IPS DF 6.9 (cell line): ENCODE measurements around the gene IL17RD.

Experiments
- DNase-seq: peaks from one replicate; pipeline ENCODE4 v3.0.0-alpha.2; 2013; ENCODE audit warnings: low read depth, low spot score
- H3K27ac ChIP-seq: one replicate; pipeline ENCODE4 v1.5.1; 2013; ENCODE audit warnings: low read length, control low read depth
- H3K27me3 ChIP-seq: 2 replicates; pipeline ENCODE4 v1.6.1; 2013; ENCODE audit warnings: mild to moderate bottlenecking, low read length; ENCODE audit not compliant: control insufficient read depth, insufficient read depth
- H3K36me3 ChIP-seq: 2 replicates; pipeline ENCODE4 v1.6.1; 2013; ENCODE audit warnings: low read length; ENCODE audit not compliant: control insufficient read depth, insufficient read depth
- H3K4me1 ChIP-seq: 2 replicates; pipeline ENCODE4 v1.6.1; 2013; ENCODE audit warnings: low read length; ENCODE audit not compliant: control insufficient read depth, insufficient read depth
- H3K4me3 ChIP-seq: 2 replicates; pipeline ENCODE4 v1.5.1; 2013; ENCODE audit warnings: mild to moderate bottlenecking, low read length
- H3K9me3 ChIP-seq: 2 replicates; pipeline ENCODE4 v1.6.1; 2013; ENCODE audit warnings: low read length, inconsistent platforms; ENCODE audit not compliant: control insufficient read depth, insufficient read depth
- WGBS: extraction: QIAGEN DNeasy Blood & Tissue Kit; methylation state at CpG from one replicate; pipeline ENCODE4 v1.1.7; 2013; ENCODE audit warnings: mixed read lengths, missing lambda C conversion rate; ENCODE audit not compliant: insufficient read length, insufficient coverage; 5-methylcytosine and 5-hydroxymethylcytosine counted together

The IL17RD gene

DNA sequence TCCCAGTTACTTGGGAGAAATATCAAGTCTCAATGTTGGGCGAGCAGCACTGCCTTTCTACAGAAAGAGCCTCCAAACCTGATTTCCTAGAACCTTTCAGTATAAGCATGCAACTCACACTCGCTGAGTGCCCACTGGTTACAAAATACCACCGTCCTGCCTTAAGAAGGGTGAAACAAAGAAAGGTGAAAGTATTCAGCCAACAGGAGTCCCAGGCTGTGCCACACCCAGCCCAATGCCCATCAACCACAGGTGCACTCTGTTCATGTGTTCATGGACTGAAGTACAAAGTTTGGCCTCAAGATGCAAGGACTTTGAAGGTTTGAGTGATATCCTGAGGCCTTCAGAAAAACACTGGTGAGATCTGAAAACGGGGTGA, 34.0 kb downstream of the IL17RD start:
- H3K36me3 ChIP-seq: no peaks in the 10 kb centered on the region
- H3K9me3 ChIP-seq: no peaks in the 10 kb centered on the region
- no peaks in the 10 kb centered on the region for H3K27me3 ChIP-seq
- H3K4me3 ChIP-seq: no peak overlapping the region
- H3K27ac ChIP-seq: peak overlapping the region; percentile 57
- WGBS: no CpG with 5 or more reads among the region's 4 CpGs
- H3K4me1 ChIP-seq: peaks cover 17% of the 10 kb centered on the region; the same call in 1 of the 2 replicates
- no peak for DNase-seq

DNA sequence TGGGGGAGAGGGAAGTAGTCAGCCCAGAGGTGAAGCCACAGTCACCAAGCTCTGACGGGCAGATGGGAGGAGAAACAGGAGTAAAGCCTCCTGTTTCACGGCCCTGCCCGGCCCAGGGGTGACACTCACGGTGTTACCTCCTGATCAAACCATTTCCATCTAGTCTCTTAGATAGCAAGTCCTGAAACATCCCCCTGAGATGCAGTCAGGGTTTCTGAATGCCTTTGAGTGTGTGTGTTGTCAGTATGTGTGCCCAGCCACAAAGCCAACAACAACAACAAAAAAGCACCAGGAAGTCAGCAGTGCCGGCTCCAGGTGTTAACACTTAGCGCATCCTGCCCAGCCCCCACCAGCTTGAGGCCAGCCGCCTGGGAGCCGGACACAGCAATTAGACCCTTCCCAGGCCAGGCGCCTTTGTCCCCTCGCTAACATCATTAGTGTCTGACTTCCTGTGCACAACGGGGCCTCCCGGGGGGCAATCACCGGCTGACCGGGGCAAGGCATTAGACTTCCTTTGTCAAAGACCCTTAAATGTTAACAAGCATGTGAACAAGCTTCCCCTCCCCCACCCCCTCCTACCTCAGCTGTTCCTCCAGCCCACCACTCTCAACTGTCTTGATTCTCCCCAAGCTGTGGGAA, 34.5 kb downstream of the IL17RD start:
- no peak overlapping the region for H3K4me3 ChIP-seq
- H3K4me1 ChIP-seq: peaks cover 17% of the 10 kb centered on the region; the same call in 1 of the 2 replicates
- no peaks in the 10 kb centered on the region for H3K9me3 ChIP-seq
- H3K27ac ChIP-seq: peak overlapping the region; percentile 57
- H3K36me3 ChIP-seq: no peaks in the 10 kb centered on the region
- peaks cover 2% of the 10 kb centered on the region; the same call in 1 of the 2 replicates for H3K27me3 ChIP-seq
- no CpG with 5 or more reads among the region's 14 CpGs for whole genome bisulfite sequencing
- peak; percentile 96 for DNase-seq

GRCh38 chr3:57128826-57129667, 36.1 kb downstream of the IL17RD start:
- H3K27ac ChIP-seq: no peak overlapping the region
- no peak for DNase-seq
- peaks cover 13% of the 10 kb centered on the region; the same call in 1 of the 2 replicates for H3K4me1 ChIP-seq
- H3K9me3 ChIP-seq: no peaks in the 10 kb centered on the region
- peaks cover 6% of the 10 kb centered on the region; the same call in 1 of the 2 replicates for H3K27me3 ChIP-seq
- no CpG with 5 or more reads among the region's 14 CpGs for WGBS
- H3K4me3 ChIP-seq: no peak overlapping the region
- H3K36me3 ChIP-seq: no peaks in the 10 kb centered on the region

DNA sequence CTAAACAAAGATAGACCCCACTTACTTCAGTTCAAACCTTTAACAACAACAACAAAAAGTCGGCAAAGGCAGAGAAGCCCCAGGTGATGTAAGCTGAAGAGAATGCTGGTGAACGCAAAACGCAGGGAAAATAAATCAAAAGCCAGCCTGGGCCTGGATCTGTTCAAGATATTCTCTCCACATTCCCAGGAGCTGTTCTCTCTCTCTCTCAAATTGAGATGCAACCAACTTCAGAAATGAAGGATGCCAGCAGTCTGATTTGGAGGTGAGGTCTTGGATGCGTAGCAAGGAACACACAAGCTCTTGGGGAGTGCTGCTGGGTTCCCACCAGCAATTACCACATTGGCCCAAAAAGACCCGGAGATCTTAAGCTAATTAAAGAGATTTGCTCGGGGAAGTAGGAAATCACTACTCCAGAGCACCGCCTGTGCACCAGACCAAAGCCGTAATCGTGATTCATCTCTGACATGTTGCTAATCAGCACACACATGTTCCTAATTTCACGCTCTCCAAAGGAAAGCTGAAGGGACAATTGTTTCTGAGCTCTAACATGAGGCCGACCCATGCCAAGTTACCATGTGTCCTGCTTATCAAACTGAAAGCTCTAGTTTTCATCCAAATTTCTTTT, 37.1 kb downstream of the IL17RD start:
- H3K27ac ChIP-seq: no peak overlapping the region
- H3K4me3 ChIP-seq: no peak overlapping the region
- no peaks in the 10 kb centered on the region for H3K9me3 ChIP-seq
- H3K27me3 ChIP-seq: peaks cover 6% of the 10 kb centered on the region; the same call in 1 of the 2 replicates
- DNase-seq: no peak
- H3K36me3 ChIP-seq: no peaks in the 10 kb centered on the region
- H3K4me1 ChIP-seq: peaks cover 12% of the 10 kb centered on the region; the same call in 1 of the 2 replicates
- no CpG with 5 or more reads among the region's 11 CpGs for WGBS

GRCh38 chr3:57126244-57126643, 38.9 kb downstream of the IL17RD start:
- DNase-seq: peak; percentile 68
- no peak overlapping the region for H3K27ac ChIP-seq
- no CpG with 5 or more reads among the region's 4 CpGs for WGBS

DNA sequence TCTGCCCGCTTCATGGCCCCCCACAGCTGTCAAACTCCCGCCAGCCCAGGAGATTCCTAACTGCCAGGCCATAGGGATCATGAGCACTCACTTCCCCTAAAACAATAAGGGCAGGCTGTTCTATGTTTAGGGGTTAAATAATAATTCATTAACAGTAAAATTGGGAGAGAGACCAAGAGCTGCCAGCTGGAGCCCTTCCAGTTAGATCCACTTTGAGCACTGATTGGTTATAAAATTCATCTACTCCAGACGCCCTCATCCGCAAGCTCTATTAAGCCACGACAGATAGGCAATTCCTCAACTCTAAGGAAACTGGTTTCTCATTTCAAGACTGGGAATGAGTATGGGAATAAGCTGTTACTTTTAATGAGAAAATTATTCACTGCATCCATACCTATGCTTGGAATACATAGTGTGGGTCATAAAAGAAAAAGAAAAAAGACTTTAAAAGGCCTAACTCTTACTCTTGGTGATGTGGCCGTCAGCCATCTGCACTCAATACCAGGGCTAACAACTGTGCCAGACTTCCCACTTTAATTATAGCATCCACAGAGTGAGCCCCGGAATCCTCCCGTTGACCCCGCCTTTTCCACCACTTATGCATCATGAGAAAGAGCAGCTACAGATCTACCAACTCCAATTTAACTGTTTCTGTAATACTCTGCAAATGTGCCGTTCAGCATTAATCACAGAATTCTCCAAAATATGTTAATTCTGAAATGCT, 44.5 kb downstream of the IL17RD start:
- no peak overlapping the region for H3K4me3 ChIP-seq
- no peak for DNase-seq
- no CpG with 5 or more reads among the region's 10 CpGs for WGBS
- no peaks in the 10 kb centered on the region for H3K4me1 ChIP-seq
- no peaks in the 10 kb centered on the region for H3K9me3 ChIP-seq
- no peak overlapping the region for H3K27ac ChIP-seq
- no peaks in the 10 kb centered on the region for H3K36me3 ChIP-seq
- H3K27me3 ChIP-seq: peaks cover 4% of the 10 kb centered on the region; the same call in 1 of the 2 replicates

More at GRCh38 chr3:57126244-57126643, 38.9 kb downstream of the IL17RD start:
- Histone ChIP-seq H3K27me3 (peaks cover 6% of the 10 kb centered on the region; the same call in 1 of the 2 replicates), H3K9me3 (no peaks in the 10 kb centered on the region), H3K36me3 (no peaks in the 10 kb centered on the region), H3K4me1 (peaks cover 11% of the 10 kb centered on the region; the same call in 1 of the 2 replicates), H3K4me3 (no peak overlapping the region)

DNA sequence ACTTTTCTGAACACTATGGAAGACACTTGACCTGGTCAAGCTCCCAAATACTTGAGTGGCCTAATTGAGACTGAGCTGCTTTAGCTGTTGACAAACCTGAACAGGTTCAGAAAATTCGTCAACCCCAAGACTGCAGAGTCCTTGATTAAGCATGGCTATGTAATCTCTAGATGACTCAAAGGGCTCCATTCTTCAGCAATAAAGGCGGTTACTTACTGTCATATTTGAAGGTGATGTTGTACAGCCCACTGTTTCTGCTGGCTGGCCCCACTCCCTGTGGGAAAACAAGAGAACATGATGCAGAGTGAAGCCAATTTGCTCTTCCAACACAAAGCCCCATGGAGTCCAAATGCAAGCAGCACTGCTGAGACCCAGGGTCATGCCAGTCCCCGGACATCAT, 45.1 kb downstream of the IL17RD start:
- H3K27me3 ChIP-seq: no peaks in the 10 kb centered on the region; the same call in 1 of the 2 replicates
- no peaks in the 10 kb centered on the region for H3K4me1 ChIP-seq
- no peak for DNase-seq
- no CpG with 5 or more reads among the region's 3 CpGs for WGBS
- no peaks in the 10 kb centered on the region for H3K36me3 ChIP-seq
- H3K9me3 ChIP-seq: no peaks in the 10 kb centered on the region
- no peak overlapping the region for H3K4me3 ChIP-seq
- no peak overlapping the region for H3K27ac ChIP-seq

DNA sequence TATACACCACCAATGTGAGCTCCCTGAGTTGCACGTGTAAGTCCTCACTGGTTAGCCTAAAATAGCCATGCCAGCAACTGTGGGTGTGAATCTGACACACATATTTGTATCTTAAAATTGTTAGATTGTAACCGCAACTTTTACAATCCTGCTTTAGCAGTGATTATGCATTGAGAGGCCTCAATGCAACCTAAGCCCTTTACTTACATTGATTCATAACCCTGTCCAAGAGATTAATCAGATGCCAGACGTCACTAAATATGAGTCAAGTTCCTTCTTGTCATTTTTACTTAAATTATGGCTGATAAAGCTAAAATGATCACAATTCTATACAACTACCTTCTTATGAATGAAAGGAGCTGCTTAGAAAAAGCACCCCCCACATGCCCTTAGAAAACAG, 46.9 kb downstream of the IL17RD start:
- H3K4me3 ChIP-seq: no peak overlapping the region
- no peak for DNase-seq
- no peaks in the 10 kb centered on the region for H3K4me1 ChIP-seq
- no peak overlapping the region for H3K27ac ChIP-seq
- no peaks in the 10 kb centered on the region for H3K9me3 ChIP-seq
- no peaks in the 10 kb centered on the region for H3K27me3 ChIP-seq
- no CpG with 5 or more reads among the region's 3 CpGs for WGBS
- no peaks in the 10 kb centered on the region for H3K36me3 ChIP-seq

- no peak overlapping the region for H3K27ac ChIP-seq
- H3K4me1 ChIP-seq: no peaks in the 10 kb centered on the region
- no peak overlapping the region for H3K4me3 ChIP-seq
- no peaks in the 10 kb centered on the region for H3K36me3 ChIP-seq
- DNase-seq: no peak
- whole genome bisulfite sequencing: no CpG with 5 or more reads among the region's 3 CpGs
- no peaks in the 10 kb centered on the region for H3K9me3 ChIP-seq
- H3K27me3 ChIP-seq: no peaks in the 10 kb centered on the region
Measured at GRCh38 chr3:57116501-57116900, 48.7 kb downstream of the IL17RD start.

DNA sequence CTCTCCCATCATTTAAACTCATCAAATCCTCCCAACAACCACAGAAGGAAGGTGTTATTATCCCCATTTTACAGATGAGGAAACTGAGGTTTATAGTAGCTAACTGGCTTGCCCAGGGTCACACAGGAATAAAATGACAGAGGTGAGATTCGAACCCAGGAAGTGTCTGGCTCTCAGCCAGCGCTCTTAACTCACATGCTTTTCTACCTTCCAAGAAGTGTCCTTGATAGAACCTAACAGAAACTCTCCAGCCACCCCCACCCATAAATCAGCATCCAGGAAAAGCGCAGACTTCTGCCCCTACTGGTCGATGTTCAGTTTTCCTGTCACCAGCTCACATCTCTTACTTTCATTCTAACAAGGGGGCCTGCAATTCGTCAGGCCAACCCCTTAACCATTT, 52.9 kb downstream of the IL17RD start:
- Histone ChIP-seq H3K27ac (no peak overlapping the region), H3K27me3 (no peaks in the 10 kb centered on the region), H3K4me1 (no peaks in the 10 kb centered on the region), H3K36me3 (no peaks in the 10 kb centered on the region), H3K9me3 (no peaks in the 10 kb centered on the region), H3K4me3 (no peak overlapping the region)
- no peak for DNase-seq
- no CpG with 5 or more reads among the region's 5 CpGs for WGBS
